ENCODE data around the gene SARM1.

SARM1 gene

GRCh38 chr17:28342313-28342712 lies 29.2 kb upstream of the SARM1 start:
- DNase-seq = no peak

- no peak for DNase-seq
Measured at GRCh38 chr17:28343491-28343932, 28.0 kb upstream of the SARM1 start.

- DNase-seq = no peak
Measured at GRCh38 chr17:28344011-28344410, 27.5 kb upstream of the SARM1 start.

- DNase-seq = no peak
Measured at GRCh38 chr17:28344435-28344901, 27.0 kb upstream of the SARM1 start.

GRCh38 chr17:28345419-28346198 lies 25.9 kb upstream of the SARM1 start:
- no peak for DNase-seq

GRCh38 chr17:28346199-28346580 lies 25.3 kb upstream of the SARM1 start:
- DNase-seq = no peak

- DNase-seq = no peak
Measured at GRCh38 chr17:28346746-28347246, 24.7 kb upstream of the SARM1 start.

GRCh38 chr17:28347261-28347891 lies 24.1 kb upstream of the SARM1 start:
- DNase-seq = no peak

- no peak for DNase-seq
Measured at GRCh38 chr17:28348979-28349378, 22.5 kb upstream of the SARM1 start.

- no peak for DNase-seq
Measured at GRCh38 chr17:28350271-28350670, 21.2 kb upstream of the SARM1 start.

- DNase-seq = peak; percentile 96
Measured at GRCh38 chr17:28357061-28357900, 14.2 kb upstream of the SARM1 start, which contains the start of gene POLDIP2. Gene POLDIP2 (minus strand): TSS chr17:28357527. CDS start chr17:28357448, 79 bp downstream.

GRCh38 chr17:28357901-28358197 lies 13.6 kb upstream of the SARM1 start:
- no peak for DNase-seq

- no peak for DNase-seq
Measured at GRCh38 chr17:28363186-28363585, 8.3 kb upstream of the SARM1 start.

GRCh38 chr17:28363776-28364650 lies 7.5 kb upstream of the SARM1 start:
- DNase-seq = no peak

- no peak for DNase-seq
Measured at GRCh38 chr17:28364665-28365363, 6.7 kb upstream of the SARM1 start, which contains the start of gene SEBOX. Gene SEBOX (minus strand): TSS chr17:28365199. CDS start chr17:28365151, 48 bp downstream.

GRCh38 chr17:28365487-28365886 lies 6.0 kb upstream of the SARM1 start:
- DNase-seq = no peak

- DNase-seq = no peak
Measured at GRCh38 chr17:28366605-28367004, 4.9 kb upstream of the SARM1 start.

- no peak for DNase-seq
Measured at GRCh38 chr17:28367641-28368305, 3.7 kb upstream of the SARM1 start.

- DNase-seq = no peak
Measured at GRCh38 chr17:28368306-28368831, 3.1 kb upstream of the SARM1 start.

- DNase-seq = no peak
Measured at GRCh38 chr17:28368915-28369683, 2.4 kb upstream of the SARM1 start.

All from stimulated activated CD4-positive, alpha-beta T cell treated with anti-CD3 and anti-CD28 coated beads, Interleukin-2, amount 100 ng/mL, for 24 hours (primary cell).